Prostate gland (tissue), 2 donors: ENCODE data around the gene TBL2. TPM values are rescaled to one million over a fixed set of nuclear protein-coding genes. Genes with fewer than 3 reads are reported as not detected.
"Not testable (repeated sequence)": the region's sequence is repeated elsewhere in the genome, so short reads cannot be mapped to it uniquely, and the experiment has no call there.

Source experiments
- DNase-seq: peaks from one replicate; pipeline ENCODE4 v3.0.0-alpha.2; 2019; ENCODE audit warnings: low spot score
- H3K27ac ChIP-seq, 2 donors: fragments of 200-600 bp; sonication (generic); 2 replicates each; pipeline ENCODE4 v1.5.1; 2017 to 2019
- H3K27me3 ChIP-seq: fragments of 200-600 bp; sonication (generic); replicated peaks from 2 replicates; pipeline ENCODE4 v1.5.1; 2019; ENCODE audit not compliant: insufficient read depth
- H3K36me3 ChIP-seq, 2 donors: fragments of 200-600 bp; sonication (generic); 1 replicate in 1 of 2; 2 replicates in 1 of 2; pipeline versions ENCODE4 v1.5.1 to v1.8.1; 2017 to 2019
- H3K4me1 ChIP-seq: fragments of 200-600 bp; sonication (generic); replicated peaks from 2 replicates; pipeline ENCODE4 v1.5.1; 2019
- H3K4me3 ChIP-seq, 2 donors: fragments of 200-600 bp; sonication (generic); 2 replicates each; pipeline ENCODE4 v1.5.1; 2017 to 2019
- H3K9me3 ChIP-seq: fragments of 200-600 bp; sonication (generic); 2 replicates; pipeline ENCODE4 v1.5.1; 2017
- CTCF ChIP-seq, 4 experiments: fragments of 200-600 bp in 2 of 4; fragments of 450-650 bp in 2 of 4; sonication (generic) in 2 of 4; IDR thresholded peaks; 1 replicate in 3 of 4; 2 replicates in 1 of 4; pipeline ENCODE4 v1.5.1; 2016 to 2019; ENCODE audit warnings: antibody characterized with exemption in 4 of 4, mild to moderate bottlenecking in 2 of 4, moderate library complexity in 2 of 4
- POLR2A ChIP-seq: fragments of 450-650 bp; IDR thresholded peaks from one replicate; pipeline ENCODE4 v1.6.1; 2016; ENCODE audit warnings: antibody characterized with exemption, mild to moderate bottlenecking
- POLR2AphosphoS5 ChIP-seq: sonication (generic); formaldehyde crosslinking; IDR thresholded peaks from one replicate; pipeline ENCODE4 v1.6.1; 2017; ENCODE audit warnings: antibody characterized with exemption
- WGBS: methylation state at CpG from one replicate; pipeline ENCODE4 v1.1.5; 2018; 5-methylcytosine and 5-hydroxymethylcytosine counted together
- intact Hi-C: fragments of 100-400 bp; cut with DNase I; formaldehyde crosslinking; loops from one replicate; pipeline ENCODE4 v1.14.2; 2022
- total RNA-seq, 2 donors: library from RNA; depleted of rRNA; stranded (reverse); fragments of >200 nt; gene quantifications; one replicate each; pipeline ENCODE4 v1.1.0, GENCODE V29; 2016

The TBL2 gene
- total RNA-seq, 2 donors from 2014 or later = 73.5 to 112 TPM

GRCh38 chr7:73536479-73536878, 41.9 kb downstream of the TBL2 start:
- Histone ChIP-seq H3K4me3 (no peak overlapping the region), H3K36me3 (peaks cover 15 to 38% of the 10 kb centered on the region in 2 donors), H3K4me1 (no peaks in the 10 kb centered on the region), H3K9me3 (no peaks in the 10 kb centered on the region), H3K27ac (no peak overlapping the region), H3K27me3 (no peaks in the 10 kb centered on the region)
- no peak for DNase-seq
- intact Hi-C loops = no loop called here
- TF ChIP-seq CTCF (IDR thresholded peaks at IDR 0.05) = no peak
- no peak for TF ChIP-seq POLR2A
- TF ChIP-seq POLR2AphosphoS5 = no peak
- WGBS = 78% methylated on average over 5 of the region's 5 CpGs

- H3K27me3 ChIP-seq, DNase-seq, H3K9me3 ChIP-seq, H3K4me3 ChIP-seq, H3K4me1 ChIP-seq, H3K27ac ChIP-seq, intact Hi-C loops: not testable (repeated sequence)
- WGBS = 93% methylated on average over 7 of the region's 7 CpGs
- peaks cover 15 to 38% of the 10 kb centered on the region in 2 donors for H3K36me3 ChIP-seq
Observed at GRCh38 chr7:73535918-73536317, 42.5 kb downstream of the TBL2 start.

- Histone ChIP-seq H3K36me3 (peaks cover 6 to 28% of the 10 kb centered on the region in 2 donors), H3K27ac (no peak overlapping the region), H3K4me3 (no peak overlapping the region), H3K4me1 (no peaks in the 10 kb centered on the region), H3K9me3 (no peaks in the 10 kb centered on the region), H3K27me3 (no peaks in the 10 kb centered on the region)
- intact Hi-C loops = no loop called here
- TF ChIP-seq POLR2A (no peak), POLR2AphosphoS5 (no peak), CTCF (IDR thresholded peaks at IDR 0.05) (no peak)
- 68% methylated on average over 9 of the region's 9 CpGs for WGBS
- no peak for DNase-seq
Observed at GRCh38 chr7:73533742-73534141, 44.6 kb downstream of the TBL2 start.

GRCh38 chr7:73532224-73532623, 46.2 kb downstream of the TBL2 start:
- no peak for TF ChIP-seq CTCF (IDR thresholded peaks at IDR 0.05)
- no peak for TF ChIP-seq POLR2A
- TF ChIP-seq POLR2AphosphoS5 = no peak
- Histone ChIP-seq H3K27me3 (no peaks in the 10 kb centered on the region), H3K36me3 (peaks cover 6 to 15% of the 10 kb centered on the region in 2 donors), H3K27ac (no peak overlapping the region), H3K9me3 (no peaks in the 10 kb centered on the region), H3K4me1 (no peaks in the 10 kb centered on the region), H3K4me3 (no peak overlapping the region)
- no peak for DNase-seq
- 96% methylated on average over 6 of the region's 6 CpGs for WGBS
- intact Hi-C loops = no loop called here

- intact Hi-C loops = no loop called here
- no peak overlapping the region for H3K27ac ChIP-seq
- H3K4me1 ChIP-seq = no peaks in the 10 kb centered on the region
- H3K27me3 ChIP-seq = no peaks in the 10 kb centered on the region
- no peak for TF ChIP-seq POLR2A
- no peaks in the 10 kb centered on the region for H3K9me3 ChIP-seq
- 94% methylated on average over 3 of the region's 3 CpGs for WGBS
- no peak overlapping the region for H3K4me3 ChIP-seq
- peaks cover 0 to under 1% of the 10 kb centered on the region in 2 donors for H3K36me3 ChIP-seq
- DNase-seq = no peak
Observed at GRCh38 chr7:73530800-73531199, 47.6 kb downstream of the TBL2 start.

GRCh38 chr7:73526896-73527821, 51.2 kb downstream of the TBL2 start:
- DNase-seq = no peak
- no peaks in the 10 kb centered on the region for H3K27me3 ChIP-seq
- no peak overlapping the region for H3K4me3 ChIP-seq
- TF ChIP-seq CTCF (IDR thresholded peaks at IDR 0.05) = no peak
- no peak for TF ChIP-seq POLR2AphosphoS5
- no peak for TF ChIP-seq POLR2A
- no peaks in the 10 kb centered on the region for H3K9me3 ChIP-seq
- intact Hi-C loops = no loop called here
- H3K36me3 ChIP-seq = no peaks in the 10 kb centered on the region
- no peaks in the 10 kb centered on the region for H3K4me1 ChIP-seq
- 78% methylated on average over 8 of the region's 8 CpGs for WGBS
- H3K27ac ChIP-seq = no peak overlapping the region

GRCh38 chr7:73526158-73526494, 52.3 kb downstream of the TBL2 start:
- DNase-seq, H3K36me3 ChIP-seq, H3K4me1 ChIP-seq, intact Hi-C loops, H3K27me3 ChIP-seq, H3K27ac ChIP-seq, H3K9me3 ChIP-seq, H3K4me3 ChIP-seq: not testable (repeated sequence)
- 74% methylated on average over 1 of the region's 1 CpG for WGBS
